Gastroesophageal sphincter (tissue), 4 donors: ENCODE data around the gene ANKRD62. TPM values are rescaled to one million over a fixed set of nuclear protein-coding genes. Genes with fewer than 3 reads are reported as not detected.

Experiments
- ATAC-seq: fragments of 150-250 bp; one replicate; pipeline ENCODE4 v1.9.1; 2016; ENCODE audit warnings: mild to moderate bottlenecking, moderate library complexity
- H3K27ac ChIP-seq, 4 donors: fragments of 200-600 bp; sonication (generic) in 3 of 4; 1 replicate in 3 of 4; 2 replicates in 1 of 4; pipeline ENCODE4 v1.5.1; 2016 to 2019
- H3K27me3 ChIP-seq: fragments of 200-600 bp; sonication (generic); one replicate; pipeline ENCODE4 v1.5.1; 2019
- H3K36me3 ChIP-seq, 2 donors: fragments of 200-600 bp; sonication (generic); one replicate each; pipeline ENCODE4 v1.5.1; 2019; ENCODE audit warnings: control low read depth in 1 of 2
- H3K4me1 ChIP-seq, 3 donors: fragments of 200-600 bp; sonication (generic); 1 replicate in 2 of 3; 2 replicates in 1 of 3; pipeline ENCODE4 v1.5.1; 2016 to 2019; ENCODE audit warnings: control low read depth in 2 of 3
- H3K4me3 ChIP-seq, 2 donors: fragments of 200-600 bp; sonication (generic); one replicate each; pipeline ENCODE4 v1.5.1; 2019; ENCODE audit warnings: mild to moderate bottlenecking in 1 of 2, moderate library complexity in 1 of 2
- H3K9me3 ChIP-seq, 3 donors: fragments of 200-600 bp; sonication (generic); one replicate each; pipeline ENCODE4 v1.5.1; 2017 to 2019; ENCODE audit warnings: control low read depth in 2 of 3
- CTCF ChIP-seq, 4 experiments: fragments of 200-600 bp in 2 of 4; fragments of 450-650 bp in 2 of 4; sonication (generic) in 1 of 4; IDR thresholded peaks; one replicate each; pipeline ENCODE4 v1.5.1; 2017 to 2019; ENCODE audit warnings: antibody characterized with exemption in 4 of 4, mild to moderate bottlenecking in 2 of 4, moderate library complexity in 2 of 4
- EP300 ChIP-seq: sonication (generic); formaldehyde crosslinking; IDR thresholded peaks from one replicate; pipeline ENCODE4 v1.6.1; 2017; ENCODE audit warnings: antibody characterized with exemption, mild to moderate bottlenecking
- POLR2A ChIP-seq, 2 donors: fragments of 450-650 bp; IDR thresholded peaks; one replicate each; pipeline ENCODE4 v1.6.1; 2017; ENCODE audit warnings: antibody characterized with exemption in 2 of 2, mild to moderate bottlenecking in 2 of 2, moderate library complexity in 1 of 2
- POLR2AphosphoS5 ChIP-seq: sonication (generic); formaldehyde crosslinking; IDR thresholded peaks from one replicate; pipeline ENCODE4 v1.6.1; 2017; ENCODE audit warnings: antibody characterized with exemption
- WGBS, 2 donors: methylation state at CpG; one replicate each; pipeline ENCODE4 v1.1.5; 2018; ENCODE audit warnings: low coverage in 1 of 2; 5-methylcytosine and 5-hydroxymethylcytosine counted together
- total RNA-seq, 4 donors: library from RNA; depleted of rRNA; stranded (reverse); fragments of >200 nt; gene quantifications; one replicate each; pipeline ENCODE4 v1.1.0, GENCODE V29; 2016

ANKRD62 gene
- total RNA-seq, 4 donors from 2014 or later: not detected

- ATAC-seq: no peak
- TF ChIP-seq POLR2AphosphoS5 (no peak), POLR2A (IDR thresholded peaks at IDR 0.05) (no peak), EP300 (no peak), CTCF (IDR thresholded peaks at IDR 0.05) (no peak)
Measured at GRCh38 chr18:12088731-12089375, 4.8 kb upstream of the ANKRD62 start.

DNA sequence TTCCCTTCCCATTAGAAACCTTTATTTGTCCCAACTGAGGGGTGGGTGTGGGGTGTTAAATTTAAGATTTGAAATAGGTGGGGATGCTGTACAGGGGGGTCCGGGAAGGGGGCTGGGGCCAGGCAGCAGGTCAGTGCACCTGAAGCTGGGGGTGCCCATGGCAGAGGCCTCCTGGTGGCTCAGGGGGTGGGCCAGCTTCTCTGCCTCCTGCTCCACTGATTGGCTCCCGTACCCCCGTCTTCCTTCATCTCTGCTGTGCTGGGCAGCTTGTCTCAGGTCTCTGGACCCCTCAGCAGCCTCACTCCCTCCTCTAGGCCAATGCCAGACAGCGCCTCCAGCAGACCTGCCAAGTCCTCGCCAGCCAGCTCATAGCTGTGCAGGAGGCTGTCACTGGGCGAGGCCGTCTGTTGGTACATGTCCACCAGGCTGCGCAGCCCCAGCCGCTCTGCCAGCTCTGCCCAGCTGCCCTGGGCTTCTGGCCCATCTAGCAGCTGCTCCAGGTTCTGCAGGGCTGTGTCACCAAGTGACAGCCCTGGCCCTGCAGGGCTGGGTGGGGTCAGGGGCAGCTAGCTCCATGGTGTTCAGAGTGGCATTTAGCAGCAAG, 2.0 kb upstream of the ANKRD62 start:
- Histone ChIP-seq H3K4me3 (no peak overlapping the region), H3K9me3 (peaks cover 0 to 4% (median 0%) of the 10 kb centered on the region in 3 donors), H3K27ac (no peak overlapping the region), H3K36me3 (no peaks in the 10 kb centered on the region), H3K27me3 (peaks cover 22% of the 10 kb centered on the region), H3K4me1 (no peaks in the 10 kb centered on the region)
- no peak for TF ChIP-seq POLR2AphosphoS5
- TF ChIP-seq CTCF (IDR thresholded peaks at IDR 0.05): no peak
- TF ChIP-seq EP300: no peak
- TF ChIP-seq POLR2A (IDR thresholded peaks at IDR 0.05): no peak
- 100% methylated on average over 2 of the region's 9 CpGs; no CpG with 5 or more reads in 1 of the 2 donors for WGBS, 2 donors
- no peak for ATAC-seq

More at GRCh38 chr18:12088731-12089375, 4.8 kb upstream of the ANKRD62 start:
- H3K9me3 ChIP-seq: peaks cover 0 to 4% (median 0%) of the 10 kb centered on the region in 3 donors
- no peak overlapping the region for H3K27ac ChIP-seq
- WGBS, 2 donors: 100% methylated on average over 2 of the region's 5 CpGs
- peaks cover 25% of the 10 kb centered on the region for H3K27me3 ChIP-seq
- H3K36me3 ChIP-seq: no peaks in the 10 kb centered on the region
- H3K4me3 ChIP-seq: no peak overlapping the region
- no peaks in the 10 kb centered on the region for H3K4me1 ChIP-seq

- peaks cover 22% of the 10 kb centered on the region for H3K27me3 ChIP-seq
- 100% methylated on average over 2 of the region's 17 CpGs; no CpG with 5 or more reads in 1 of the 2 donors for WGBS, 2 donors
- ATAC-seq: no peak
- peaks cover 0 to 4% (median 0%) of the 10 kb centered on the region in 3 donors for H3K9me3 ChIP-seq
- H3K27ac ChIP-seq: no peak overlapping the region
- H3K4me1 ChIP-seq: no peaks in the 10 kb centered on the region
- H3K4me3 ChIP-seq: no peak overlapping the region
- H3K36me3 ChIP-seq: no peaks in the 10 kb centered on the region
- no peak for TF ChIP-seq EP300
- TF ChIP-seq POLR2A (IDR thresholded peaks at IDR 0.05): no peak
- TF ChIP-seq CTCF (IDR thresholded peaks at IDR 0.05): no peak
- TF ChIP-seq POLR2AphosphoS5: no peak
Measured at GRCh38 chr18:12092398-12093229, 1.0 kb upstream of the ANKRD62 start.

- H3K4me3 ChIP-seq: no peak overlapping the region
- ATAC-seq: no peak
- WGBS, 2 donors: 78 to 89% methylated on average over 3 to 5 of the region's 5 CpGs
- no peaks in the 10 kb centered on the region for H3K36me3 ChIP-seq
- peaks cover 6% of the 10 kb centered on the region for H3K27me3 ChIP-seq
- H3K4me1 ChIP-seq: no peaks in the 10 kb centered on the region
- no peak for TF ChIP-seq EP300
- no peak for TF ChIP-seq POLR2A (IDR thresholded peaks at IDR 0.05)
- no peak for TF ChIP-seq CTCF (IDR thresholded peaks at IDR 0.05)
- TF ChIP-seq POLR2AphosphoS5: no peak
- H3K9me3 ChIP-seq: peaks cover 0 to 3% (median 0%) of the 10 kb centered on the region in 3 donors
- H3K27ac ChIP-seq: no peak overlapping the region
Measured at GRCh38 chr18:12098374-12098773, 4.7 kb downstream of the ANKRD62 start.
